GM23248 (cell line): Measurements from ENCODE around the gene DNAJB2. TPM values are rescaled to one million over a fixed set of nuclear protein-coding genes. Genes with fewer than 3 reads are reported as not detected.

ENCODE experiments used
- DNase-seq: peaks from one replicate; pipeline ENCODE4 v3.0.0-alpha.2; 2015
- H2AFZ ChIP-seq: fragments of 200-600 bp; sonication (generic); 2 replicates; pipeline ENCODE4 v1.6.1; 2016; ENCODE audit warnings: antibody characterized with exemption
- H3F3A ChIP-seq: fragments of 200-600 bp; sonication (generic); 2 replicates; pipeline ENCODE4 v1.6.1; 2016; ENCODE audit warnings: mild to moderate bottlenecking, antibody characterized with exemption, mixed run types; ENCODE audit not compliant: insufficient read depth
- H3K27ac ChIP-seq: fragments of 200-600 bp; sonication (generic); 2 replicates; pipeline ENCODE4 v1.5.1; 2016; ENCODE audit warnings: mild to moderate bottlenecking
- H3K27me3 ChIP-seq: fragments of 200-600 bp; sonication (generic); replicated peaks from 2 replicates; pipeline ENCODE4 v1.6.1; 2016; ENCODE audit warnings: mild to moderate bottlenecking; ENCODE audit not compliant: insufficient read depth
- H3K36me3 ChIP-seq: fragments of 200-600 bp; sonication (generic); 2 replicates; pipeline ENCODE4 v1.6.1; 2016; ENCODE audit warnings: low read depth, mild to moderate bottlenecking
- H3K4me1 ChIP-seq: fragments of 200-600 bp; sonication (generic); 2 replicates; pipeline ENCODE4 v1.6.1; 2016; ENCODE audit warnings: mild to moderate bottlenecking; ENCODE audit not compliant: insufficient read depth
- H3K4me2 ChIP-seq: fragments of 200-600 bp; sonication (generic); one replicate; pipeline ENCODE4 v1.6.1; 2016; ENCODE audit warnings: mild to moderate bottlenecking; ENCODE audit not compliant: unreplicated experiment
- H3K4me3 ChIP-seq: fragments of 200-600 bp; sonication (generic); 2 replicates; pipeline ENCODE4 v1.5.1; 2016; ENCODE audit warnings: mild to moderate bottlenecking
- H3K79me2 ChIP-seq: fragments of 200-600 bp; sonication (generic); 2 replicates; pipeline ENCODE4 v1.6.1; 2016; ENCODE audit warnings: mild to moderate bottlenecking; ENCODE audit not compliant: insufficient read depth
- H3K9ac ChIP-seq: fragments of 200-600 bp; sonication (generic); 2 replicates; pipeline ENCODE4 v1.6.1; 2016; ENCODE audit warnings: mild to moderate bottlenecking
- H3K9me2 ChIP-seq: fragments of 200-600 bp; sonication (generic); 2 replicates; pipeline ENCODE4 v1.6.1; 2016; ENCODE audit warnings: mixed run types, mild to moderate bottlenecking, moderate library complexity; ENCODE audit not compliant: insufficient read depth
- H3K9me3 ChIP-seq: fragments of 200-600 bp; sonication (generic); one replicate; pipeline ENCODE4 v1.6.1; 2017; ENCODE audit warnings: low read depth
- H4K20me1 ChIP-seq: fragments of 200-600 bp; sonication (generic); 2 replicates; pipeline ENCODE4 v1.6.0; 2016; ENCODE audit not compliant: insufficient read depth
- EZH2 ChIP-seq: fragments of 200-600 bp; sonication (generic); IDR thresholded peaks from 2 replicates; pipeline ENCODE4 v1.6.1; 2018; ENCODE audit warnings: antibody characterized with exemption, mild to moderate bottlenecking; ENCODE audit not compliant: insufficient read depth, poor library complexity, severe bottlenecking
- EZH2phosphoT487 ChIP-seq: fragments of 200-600 bp; sonication (generic); IDR thresholded peaks from 2 replicates; pipeline ENCODE4 v1.6.1; 2018; ENCODE audit warnings: antibody characterized with exemption, moderate library complexity, mild to moderate bottlenecking, low read depth; ENCODE audit not compliant: insufficient read depth
- WGBS, 2 experiments: methylation state at CpG; one replicate each; pipeline ENCODE4 v1.1.6; 2015 to 2017; ENCODE audit warnings: low lambda C conversion rate in 2 of 2, low coverage in 1 of 2; ENCODE audit errors: missing lambda C conversion rate in 2 of 2; 5-methylcytosine and 5-hydroxymethylcytosine counted together
- in situ Hi-C: fragments of 300-500 bp; cut with MboI; formaldehyde crosslinking; loops from 2 replicates; pipeline ENCODE4 v1.15.0; 2020
- polyA plus RNA-seq: library from polyadenylated mRNA; unstranded; fragments of >200 nt; fragmentation: Nextera tagmentation; extraction: Ambion mirVana; gene quantifications from 2 replicates; pipeline ENCODE4 v1.2.1, GENCODE V29; 2016
- total RNA-seq: library from RNA; depleted of rRNA; stranded (reverse); fragments of >200 nt; shearing (Covaris generic); gene quantifications from 2 replicates; pipeline ENCODE4 v1.2.3, GENCODE V29; 2014

The DNAJB2 gene
- total and polyA plus RNA-seq, 2 experiments from 2014 or later, result 12.6 to 53.7 TPM

GRCh38 chr2:219281588-219281987 lies 2.4 kb downstream of the DNAJB2 start:
- H3K4me1 ChIP-seq, result peaks cover 25% of the 10 kb centered on the region
- no peak for TF ChIP-seq EZH2
- TF ChIP-seq EZH2phosphoT487, result no peak
- H3K9ac ChIP-seq, result no peak overlapping the region
- in situ Hi-C loops, result no loop called here
- no peaks in the 10 kb centered on the region for H3K36me3 ChIP-seq
- H4K20me1 ChIP-seq, result no peaks in the 10 kb centered on the region
- DNase-seq, result no peak
- H3F3A ChIP-seq, result peaks cover 10% of the 10 kb centered on the region
- peaks cover 15% of the 10 kb centered on the region; the same call in 1 of the 2 replicates for H3K79me2 ChIP-seq
- H2AFZ ChIP-seq, result no peak overlapping the region
- no peak overlapping the region for H3K27ac ChIP-seq
- 90 to 94% methylated on average over 8 of the region's 8 CpGs for WGBS, 2 experiments
- H3K4me3 ChIP-seq, result no peak overlapping the region
- no peak overlapping the region for H3K4me2 ChIP-seq
- H3K27me3 ChIP-seq, result no peaks in the 10 kb centered on the region
- no peaks in the 10 kb centered on the region for H3K9me2 ChIP-seq
- H3K9me3 ChIP-seq, result no peaks in the 10 kb centered on the region

DNA sequence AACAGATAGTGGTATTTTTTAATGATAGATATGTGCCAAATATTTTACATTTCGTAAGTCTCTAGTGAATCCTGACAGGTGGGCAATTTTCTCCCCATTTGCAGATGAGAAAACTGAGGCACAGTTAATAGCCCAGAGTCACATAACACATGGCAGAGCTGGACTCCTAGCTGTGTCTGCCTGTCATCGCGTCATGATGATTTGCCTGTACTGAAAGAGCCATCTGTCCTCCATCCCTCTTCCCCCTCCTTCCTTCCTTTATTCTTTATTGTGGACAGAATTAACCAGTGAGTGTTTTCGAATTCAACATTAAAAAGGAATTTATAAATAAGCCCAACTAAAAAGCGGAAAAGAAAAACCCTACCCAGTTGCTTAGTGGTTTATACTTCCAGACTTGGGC lies 3.2 kb downstream of the DNAJB2 start:
- no peak overlapping the region for H3K4me3 ChIP-seq
- H3K27ac ChIP-seq, result no peak overlapping the region
- H2AFZ ChIP-seq, result no peak overlapping the region
- H3K9ac ChIP-seq, result no peak overlapping the region
- TF ChIP-seq EZH2phosphoT487 (no peak), EZH2 (no peak)
- H3K36me3 ChIP-seq, result no peaks in the 10 kb centered on the region
- in situ Hi-C loops, result no loop called here
- H3K27me3 ChIP-seq, result no peaks in the 10 kb centered on the region
- no peak overlapping the region for H3K4me2 ChIP-seq
- H3K9me3 ChIP-seq, result no peaks in the 10 kb centered on the region
- DNase-seq, result no peak
- H4K20me1 ChIP-seq, result no peaks in the 10 kb centered on the region
- H3K9me2 ChIP-seq, result no peaks in the 10 kb centered on the region
- H3K79me2 ChIP-seq, result peaks cover 15% of the 10 kb centered on the region; the same call in 1 of the 2 replicates
- peaks cover 30% of the 10 kb centered on the region for H3K4me1 ChIP-seq
- 69 to 75% methylated on average over 5 of the region's 5 CpGs for WGBS, 2 experiments
- peaks cover 10% of the 10 kb centered on the region for H3F3A ChIP-seq

- Histone ChIP-seq H3F3A (peaks cover 8% of the 10 kb centered on the region), H3K9me3 (no peaks in the 10 kb centered on the region), H3K9ac (no peak overlapping the region), H3K4me1 (peaks cover 27% of the 10 kb centered on the region), H4K20me1 (no peaks in the 10 kb centered on the region), H3K79me2 (peaks cover 15% of the 10 kb centered on the region; the same call in 1 of the 2 replicates), H3K9me2 (no peaks in the 10 kb centered on the region), H3K36me3 (no peaks in the 10 kb centered on the region), H3K27ac (no peak overlapping the region), H3K27me3 (no peaks in the 10 kb centered on the region), H2AFZ (no peak overlapping the region), H3K4me3 (no peak overlapping the region), H3K4me2 (no peak overlapping the region)
- TF ChIP-seq EZH2phosphoT487, result no peak
- TF ChIP-seq EZH2, result no peak
- 88% methylated on average over 14 to 17 of the region's 17 CpGs for WGBS, 2 experiments
- in situ Hi-C loops, result no loop called here
- DNase-seq, result no peak
These were observed 3.9 kb downstream of the DNAJB2 start for GRCh38 chr2:219282943-219283581.

DNA sequence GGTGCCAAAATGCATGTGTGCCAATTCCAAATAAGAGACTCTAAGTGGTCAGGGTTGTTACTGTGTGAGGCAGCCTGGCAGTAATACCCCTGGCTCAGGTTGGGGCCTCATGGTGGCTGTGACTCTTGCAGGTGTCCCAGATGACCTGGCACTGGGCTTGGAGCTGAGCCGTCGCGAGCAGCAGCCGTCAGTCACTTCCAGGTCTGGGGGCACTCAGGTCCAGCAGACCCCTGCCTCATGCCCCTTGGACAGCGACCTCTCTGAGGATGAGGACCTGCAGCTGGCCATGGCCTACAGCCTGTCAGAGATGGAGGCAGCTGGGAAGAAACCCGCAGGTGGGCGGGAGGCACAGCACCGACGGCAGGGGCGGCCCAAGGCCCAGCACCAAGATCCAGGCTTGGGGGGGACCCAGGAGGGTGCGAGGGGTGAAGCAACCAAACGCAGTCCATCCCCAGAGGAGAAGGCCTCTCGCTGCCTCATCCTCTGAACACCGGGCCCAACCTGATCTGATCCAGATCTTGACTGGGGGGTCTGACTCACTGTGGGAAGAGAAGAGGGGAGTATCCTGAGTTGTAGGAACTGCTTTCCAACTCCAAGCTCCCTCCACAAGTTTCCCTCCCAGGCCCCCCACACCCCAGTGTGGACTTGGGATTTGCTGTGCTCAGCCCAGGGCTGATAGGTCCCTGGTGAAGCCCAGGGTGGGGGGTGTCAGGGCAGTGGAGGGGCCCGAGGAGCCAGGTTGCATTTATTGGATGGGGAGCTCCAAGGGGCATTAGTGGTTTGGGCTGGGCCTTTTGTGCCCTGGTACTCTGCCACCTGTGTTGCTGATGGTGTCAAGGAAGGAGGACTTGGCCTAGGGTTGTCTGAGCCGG lies 5.6 kb downstream of the DNAJB2 start:
- DNase-seq, result peak; percentile 42
- Histone ChIP-seq H3K4me2 (no peak overlapping the region), H3K9ac (no peak overlapping the region), H3K4me3 (no peak overlapping the region), H3K9me3 (no peaks in the 10 kb centered on the region), H3K9me2 (no peaks in the 10 kb centered on the region), H3K27me3 (no peaks in the 10 kb centered on the region), H3K36me3 (no peaks in the 10 kb centered on the region), H3K4me1 (peaks cover 29% of the 10 kb centered on the region), H2AFZ (no peak overlapping the region), H3K79me2 (peaks cover 14% of the 10 kb centered on the region; the same call in 1 of the 2 replicates), H3F3A (peaks cover 8% of the 10 kb centered on the region), H4K20me1 (no peaks in the 10 kb centered on the region), H3K27ac (peak overlapping the region; percentile 33; the same call in 1 of the 2 replicates)
- in situ Hi-C loops, result no loop called here
- TF ChIP-seq EZH2phosphoT487, result no peak
- TF ChIP-seq EZH2, result no peak
- WGBS, 2 experiments, result 89 to 91% methylated on average over 16 of the region's 16 CpGs
